Activated naive CD4-positive, alpha-beta T cell treated with anti-CD3 and anti-CD28 coated beads, Interleukin-2, amount 50 U/mL, for 16 hours (primary cell): ENCODE measurements around the gene GRK3.

Experiments
- DNase-seq: peaks from one replicate; pipeline ENCODE4 v3.0.0-alpha.2; 2020

The GRK3 gene

DNA sequence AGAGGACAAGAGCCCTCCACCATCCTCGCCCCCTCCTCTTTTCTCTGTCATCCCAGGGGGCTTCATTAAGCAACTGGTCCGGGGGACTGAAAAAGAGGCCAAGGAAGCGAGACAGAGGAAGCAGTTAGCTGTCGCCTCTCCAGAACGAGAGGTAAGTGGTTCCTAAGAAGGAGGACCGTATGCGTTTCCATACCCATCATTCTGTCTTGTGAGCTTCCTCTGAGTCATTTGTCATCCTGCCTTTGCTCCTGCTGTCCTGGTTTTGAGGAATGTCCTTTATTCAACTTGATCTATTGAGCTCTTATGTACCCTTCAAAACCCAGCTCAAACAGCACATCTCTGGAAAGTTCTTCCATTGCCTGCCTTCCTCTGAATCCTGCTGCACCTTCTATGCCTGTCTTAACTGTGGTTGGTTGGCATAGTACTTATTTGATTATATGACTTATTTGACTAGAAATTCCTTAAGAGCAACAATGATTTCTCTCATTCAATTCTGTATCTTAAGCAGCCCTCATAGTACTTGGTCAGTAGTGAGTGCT lies 198.8 kb downstream of the GRK3 start:
- no peak for DNase-seq

DNA sequence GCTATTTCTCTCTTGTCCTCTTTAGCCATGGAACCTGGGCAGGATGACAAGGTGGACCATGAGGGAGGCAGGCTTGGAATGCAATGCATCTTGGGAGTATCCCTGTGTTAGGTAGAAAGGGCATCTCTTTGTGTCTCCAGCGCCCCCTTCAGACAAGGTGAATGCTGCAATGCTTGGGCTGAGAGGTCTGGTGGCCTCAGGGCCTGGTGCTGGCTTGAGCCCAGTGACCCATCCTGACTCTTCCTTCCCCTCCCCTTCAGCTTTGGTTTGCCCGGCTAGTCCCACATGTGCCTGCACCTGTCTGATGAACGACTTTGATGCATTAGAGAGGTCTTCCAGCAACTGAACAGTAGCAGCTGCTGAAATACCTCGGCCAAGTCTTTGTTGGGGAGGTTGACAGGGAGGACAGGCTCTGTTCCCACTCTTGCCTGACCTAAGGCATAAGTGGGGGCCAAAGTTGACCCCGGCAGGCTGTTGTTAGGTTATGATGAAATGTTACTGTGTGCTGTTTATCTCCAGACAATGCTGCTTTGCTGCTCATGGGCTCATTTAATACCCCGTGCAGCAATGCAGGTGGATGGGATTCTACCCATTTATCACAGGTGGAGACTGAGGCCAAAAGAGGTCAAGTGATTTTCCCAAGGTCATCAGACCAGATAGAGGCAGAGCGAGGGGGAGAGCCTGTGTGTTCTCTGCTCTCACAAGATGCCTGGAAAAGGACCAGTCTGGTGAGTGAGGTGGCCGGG lies 200.0 kb downstream of the GRK3 start:
- no peak for DNase-seq

DNA sequence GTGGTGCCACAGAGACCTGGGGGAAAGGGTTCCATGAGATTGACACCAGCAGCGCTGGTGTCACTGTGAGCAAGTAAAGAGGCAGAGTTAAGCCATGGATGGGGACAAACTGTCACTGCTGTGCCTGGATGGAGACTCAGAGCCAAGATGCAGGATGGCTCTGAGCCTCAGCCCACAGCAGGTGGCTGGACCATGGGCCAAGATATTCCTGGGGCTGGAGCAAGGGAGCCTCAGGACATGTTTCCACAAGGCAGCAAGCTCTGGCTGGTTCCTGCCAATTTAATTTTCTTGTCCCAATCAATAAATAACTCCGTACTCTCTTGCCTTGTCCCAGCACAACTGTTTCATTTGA lies 200.5 kb downstream of the GRK3 start:
- no peak for DNase-seq

DNA sequence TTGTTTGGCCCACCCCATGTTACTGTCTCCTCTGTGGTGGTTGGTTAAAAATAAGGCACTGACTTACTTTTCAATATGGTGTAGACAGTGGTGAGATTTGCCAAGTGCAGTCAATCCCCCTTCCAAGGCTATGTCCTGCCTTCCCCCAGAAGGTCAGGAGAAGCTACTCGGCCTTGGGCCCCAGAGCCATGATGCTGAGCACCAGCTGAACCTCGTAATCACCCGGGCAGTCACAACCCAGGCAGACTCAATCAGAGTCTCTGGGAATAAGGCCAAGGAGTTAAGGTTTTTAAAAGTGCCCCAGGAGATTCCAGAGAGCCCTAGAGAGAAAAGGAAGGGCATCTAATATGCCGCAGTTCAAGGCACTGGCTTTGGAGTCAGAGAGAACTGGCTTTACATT lies 201.3 kb downstream of the GRK3 start:
- DNase-seq, result no peak

DNA sequence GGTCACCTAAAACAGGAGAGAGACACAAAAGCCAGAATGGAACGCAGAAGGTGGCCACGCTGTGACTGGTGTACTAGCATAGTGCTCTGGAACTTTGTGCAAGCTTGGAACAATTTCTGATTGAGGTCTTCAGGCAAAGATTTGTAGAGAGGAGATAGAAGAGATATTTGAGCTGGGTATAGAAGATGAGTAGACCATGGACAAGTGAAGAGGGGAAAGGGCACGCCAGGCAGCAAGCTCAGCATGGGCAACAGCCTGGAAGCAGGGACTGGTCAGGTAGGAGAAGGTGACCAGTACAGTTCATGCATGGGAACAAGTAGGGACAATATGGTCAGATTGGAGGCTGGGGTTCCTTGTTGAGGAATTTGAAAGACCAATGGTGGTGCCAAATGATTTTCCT lies 201.9 kb downstream of the GRK3 start:
- no peak for DNase-seq

DNA sequence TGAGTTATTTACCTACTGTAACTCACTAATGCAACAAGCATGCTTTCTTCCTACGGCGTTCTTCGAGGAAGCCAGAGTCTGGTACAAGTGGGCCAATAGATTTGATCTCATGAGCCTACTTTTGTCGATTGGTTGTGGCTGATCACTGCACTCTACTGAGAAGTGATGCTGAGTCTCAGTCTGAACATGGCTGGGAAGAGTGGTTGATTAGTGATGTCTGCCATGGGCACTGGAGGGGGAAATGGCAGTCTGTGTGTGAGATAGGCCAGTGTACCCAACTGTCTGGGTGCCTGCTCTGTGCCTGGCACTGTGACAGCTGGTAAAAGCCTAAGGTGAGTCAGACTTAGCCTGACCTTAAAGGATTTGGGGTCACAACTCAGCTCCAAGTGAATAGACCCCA lies 205.9 kb downstream of the GRK3 start:
- DNase-seq, result no peak

DNA sequence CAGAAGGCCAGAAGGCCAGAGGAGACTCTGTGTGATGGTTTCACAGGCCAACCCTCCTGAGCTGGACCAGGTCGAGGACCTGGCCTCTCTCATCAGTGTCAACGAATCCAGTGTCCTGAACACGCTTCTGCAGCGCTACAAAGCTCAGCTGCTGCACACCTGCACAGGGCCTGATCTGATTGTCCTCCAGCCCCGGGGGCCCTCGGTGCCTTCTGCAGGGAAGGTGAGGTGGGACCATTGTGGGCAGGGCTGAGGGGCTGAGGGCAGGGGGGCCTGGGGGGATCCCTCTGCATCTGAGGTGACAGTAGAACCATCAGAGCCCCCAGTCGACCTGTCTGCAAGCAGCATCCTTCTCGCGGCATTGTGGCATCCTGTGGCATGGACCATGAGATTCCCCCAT lies 207.8 kb downstream of the GRK3 start:
- no peak for DNase-seq

DNA sequence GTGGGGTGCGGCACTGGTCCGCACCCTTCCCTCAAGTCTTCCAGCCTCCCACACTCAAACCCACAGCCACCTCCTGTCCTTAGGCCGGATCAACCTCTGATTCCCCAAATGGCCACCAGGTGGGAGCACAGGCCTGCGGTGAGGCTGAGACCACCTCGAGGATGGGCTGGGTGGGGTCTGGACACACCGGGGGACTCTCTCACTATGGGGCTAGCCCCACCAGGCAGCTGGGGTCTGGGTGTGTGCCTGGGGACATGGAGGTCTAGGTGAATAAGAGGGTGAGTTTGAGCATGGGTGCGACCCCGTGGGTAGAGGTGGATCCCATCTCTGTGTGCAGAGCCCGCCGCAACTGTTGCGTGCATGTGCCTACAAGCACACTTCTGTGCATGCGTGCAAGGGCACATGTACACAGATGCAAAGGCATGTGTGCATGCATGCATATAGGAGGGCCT lies 210.1 kb downstream of the GRK3 start:
- DNase-seq, result no peak

DNA sequence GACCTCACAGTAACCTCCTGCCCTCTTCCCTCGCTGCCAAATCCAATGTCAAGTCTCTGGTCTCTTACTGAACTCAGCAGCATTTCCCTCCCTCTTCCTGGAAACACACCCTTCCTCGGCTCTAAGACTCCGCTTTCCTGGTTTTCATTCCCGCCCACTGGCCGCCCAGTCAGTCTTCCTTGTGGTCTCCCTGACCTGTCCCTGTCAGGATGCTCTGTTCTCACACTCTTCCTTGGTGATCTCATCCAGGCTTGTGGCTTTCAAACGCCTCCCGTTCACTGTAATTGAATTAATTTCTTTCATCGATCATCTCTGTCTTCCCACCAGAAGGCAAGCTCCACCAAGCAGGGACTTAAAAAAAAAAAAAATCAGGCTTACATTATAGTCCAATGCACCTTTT lies 211.1 kb downstream of the GRK3 start:
- DNase-seq, result no peak

DNA sequence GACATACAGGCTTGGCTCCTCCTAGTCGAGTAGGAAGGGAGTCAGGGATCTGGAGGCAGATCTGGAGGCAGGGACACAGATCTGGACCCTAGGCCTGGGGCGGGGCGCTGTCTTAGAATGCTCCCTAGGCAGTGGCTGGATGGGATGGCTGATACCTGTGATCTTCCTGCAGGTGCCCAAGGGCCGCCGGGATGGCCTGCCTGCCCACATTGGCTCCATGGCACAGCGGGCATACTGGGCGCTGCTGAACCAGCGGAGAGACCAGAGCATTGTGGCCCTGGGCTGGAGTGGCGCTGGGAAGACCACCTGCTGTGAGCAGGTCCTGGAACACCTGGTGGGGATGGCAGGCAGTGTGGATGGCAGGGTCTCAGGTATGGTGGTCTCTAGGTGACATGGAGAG lies 212.9 kb downstream of the GRK3 start:
- DNase-seq, result no peak

DNA sequence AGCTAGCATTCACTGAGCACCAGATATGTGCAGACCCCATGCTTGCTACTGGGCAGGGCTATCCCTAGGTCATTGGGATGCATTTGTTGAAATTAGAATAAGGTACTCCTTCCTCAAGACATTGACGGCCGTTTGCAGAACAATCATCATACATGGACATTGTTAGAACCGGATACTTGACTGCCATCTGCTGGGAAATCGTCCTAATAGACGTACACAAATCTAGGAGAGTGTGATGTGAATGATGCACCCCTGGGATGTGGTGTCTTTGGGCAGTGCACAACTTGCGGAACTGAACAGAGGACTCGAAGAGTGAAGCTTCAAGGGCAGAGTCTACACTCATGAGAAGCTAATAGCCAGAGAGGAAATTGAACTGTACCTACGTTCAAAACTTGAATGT lies 213.4 kb downstream of the GRK3 start:
- DNase-seq, result no peak
